DMS114 treated with DMSO at 0.1 percent for 48 hours (cell line): ENCODE measurements around the gene CD48.
A peak's percentile ranks its signal among the peaks of the same experiment; 100 is the strongest.
"Not testable (repeated sequence)": the region's sequence is repeated elsewhere in the genome, so short reads cannot be mapped to it uniquely, and the experiment has no call there.

Experiments used
- DNase-seq: peaks from one replicate; lab custom pipeline; 2025; ENCODE audit not compliant: unreplicated experiment; lab: John Stamatoyannopoulos, UW

Gene CD48

DNA sequence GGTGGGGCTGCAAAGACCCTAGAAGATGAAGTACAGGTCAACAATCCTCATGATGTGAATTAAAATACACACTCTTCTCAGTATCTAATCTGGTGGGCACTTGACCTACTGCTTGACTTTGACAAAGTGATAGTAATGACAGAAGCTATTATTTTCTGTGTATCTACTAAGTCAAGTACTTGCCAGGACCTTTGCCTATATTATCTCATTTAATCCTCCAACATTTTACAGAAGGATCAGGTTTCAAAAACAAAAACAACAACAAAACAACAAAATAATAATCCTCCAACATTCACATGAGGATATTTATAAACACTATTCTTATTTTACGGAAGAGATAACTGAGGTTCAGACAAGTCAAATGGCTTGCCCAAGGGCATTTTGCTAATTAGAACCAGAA lies 4.4 kb upstream of the CD48 start:
- no peak for DNase-seq

DNA sequence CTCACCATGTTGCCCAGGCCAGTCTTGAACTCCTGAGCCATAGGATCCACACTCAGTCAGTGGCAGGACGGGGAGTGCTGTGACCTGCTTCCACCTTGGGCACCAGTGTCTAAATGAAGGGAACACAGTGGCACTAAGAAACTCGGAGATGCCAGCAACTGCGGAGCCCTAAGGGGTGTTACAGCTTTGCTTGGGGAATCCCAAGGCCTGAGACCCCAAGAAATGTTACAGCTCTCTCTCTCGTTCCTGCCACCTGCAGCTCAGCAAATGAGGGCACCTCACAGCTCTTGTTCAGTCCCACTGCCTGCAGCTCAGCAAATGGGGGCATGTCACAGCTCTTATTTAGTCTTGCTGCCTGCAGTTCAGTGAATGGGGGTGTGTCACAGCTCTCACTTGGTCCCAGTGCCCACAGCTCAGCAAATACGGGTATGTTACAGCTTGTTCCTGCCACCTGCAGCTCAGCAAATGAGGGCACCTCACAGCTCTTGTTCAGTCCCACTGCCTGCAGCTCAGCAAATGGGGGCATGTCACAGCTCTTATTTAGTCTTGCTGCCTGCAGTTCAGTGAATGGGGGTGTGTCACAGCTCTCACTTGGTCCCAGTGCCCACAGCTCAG lies 2.5 kb upstream of the CD48 start:
- not testable (repeated sequence) for DNase-seq

DNA sequence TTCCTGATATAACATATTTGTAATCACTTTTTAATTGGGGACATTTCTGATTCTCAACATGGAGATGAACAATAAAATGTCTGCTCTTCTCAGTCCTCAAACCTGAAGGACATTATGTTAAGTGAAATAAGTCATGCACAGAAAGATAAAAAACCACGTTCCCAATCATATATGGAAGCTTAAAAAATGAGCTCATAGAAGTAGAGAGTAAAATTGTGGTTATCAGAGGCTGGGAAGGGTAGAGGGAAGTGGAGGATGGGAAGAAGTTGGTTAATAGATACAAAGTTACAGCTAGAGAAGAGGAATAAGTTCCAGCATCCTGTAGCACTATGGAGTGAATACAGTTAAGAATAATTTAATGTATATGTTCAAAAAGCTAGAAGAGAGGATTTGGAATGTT lies 1.5 kb upstream of the CD48 start:
- DNase-seq = no peak

DNA sequence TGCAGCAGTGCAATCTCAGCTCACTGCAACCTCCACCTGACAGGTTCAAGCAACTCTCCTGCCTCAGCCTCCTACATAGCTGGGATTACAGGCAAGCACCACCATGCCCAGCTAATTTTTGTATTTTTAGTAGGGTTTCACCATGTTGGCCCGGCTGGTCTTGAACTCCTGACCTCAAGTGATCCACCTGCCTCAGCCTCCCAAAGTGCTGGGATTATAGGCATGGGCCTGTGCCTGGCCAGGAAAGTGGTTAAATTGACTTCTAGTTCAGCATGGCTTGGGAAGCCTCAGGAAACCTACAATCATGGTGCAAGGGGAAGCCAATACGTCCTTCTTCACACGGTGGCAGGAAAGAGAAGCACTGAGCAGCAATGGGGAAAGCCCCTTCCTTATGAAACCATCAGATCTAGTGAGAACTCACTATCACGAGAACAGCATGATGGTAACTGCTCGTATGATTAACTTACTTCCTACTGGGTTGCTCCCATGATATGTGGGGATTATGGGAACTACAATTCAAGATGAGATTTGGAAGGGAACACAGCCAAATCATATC lies 981 bp upstream of the CD48 start:
- DNase-seq = not testable (repeated sequence)

DNA sequence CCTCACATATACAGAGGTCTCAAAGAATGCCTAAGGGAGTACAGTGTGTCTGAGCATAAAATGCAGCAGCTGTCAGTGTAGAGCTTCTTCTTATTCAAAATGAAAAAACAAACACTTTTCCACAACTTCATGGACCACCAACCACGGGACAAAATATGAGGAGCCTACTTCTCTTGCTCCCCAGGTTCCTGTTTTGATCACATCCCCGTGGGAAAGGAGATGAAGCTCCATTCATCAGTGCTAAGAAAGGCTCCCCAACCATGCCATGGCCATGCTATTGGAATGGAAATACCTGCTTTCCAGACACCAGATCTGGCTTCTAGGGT lies 383 bp downstream of the CD48 start:
- DNase-seq = no peak

DNA sequence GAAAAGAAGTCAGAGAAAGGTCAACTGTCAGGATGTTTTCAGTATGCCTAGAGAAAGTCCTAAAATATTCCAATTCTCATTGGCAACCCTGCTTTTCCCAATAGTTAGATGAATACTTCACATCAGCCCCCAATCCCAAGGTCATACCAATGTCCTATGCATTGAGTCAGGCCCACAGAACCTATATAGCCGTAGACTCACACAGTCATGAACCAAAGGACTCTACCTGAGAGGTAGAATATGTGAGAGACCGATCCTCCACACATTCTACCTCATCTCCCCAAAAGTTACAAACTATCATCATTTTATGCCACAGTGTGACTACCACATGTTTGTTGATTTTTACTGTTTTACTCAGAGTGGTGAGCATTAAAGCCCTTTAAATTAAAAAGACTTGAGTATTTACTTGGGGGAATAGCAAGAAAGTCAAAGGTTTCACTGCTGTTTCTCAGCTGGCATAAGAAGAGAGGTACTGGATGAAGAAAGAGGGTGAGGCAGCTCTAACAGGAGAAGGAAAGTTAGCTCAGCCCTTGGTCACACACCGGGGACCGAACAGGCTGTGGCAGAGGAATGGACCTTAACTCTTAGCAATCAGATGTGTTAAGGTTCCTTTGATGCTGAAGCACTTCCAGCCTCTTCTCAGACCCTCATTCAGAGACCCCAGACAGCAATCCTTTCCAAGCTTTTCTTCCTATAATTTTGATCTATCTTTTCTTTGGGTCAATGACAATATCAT lies 937 bp downstream of the CD48 start:
- no peak for DNase-seq

DNA sequence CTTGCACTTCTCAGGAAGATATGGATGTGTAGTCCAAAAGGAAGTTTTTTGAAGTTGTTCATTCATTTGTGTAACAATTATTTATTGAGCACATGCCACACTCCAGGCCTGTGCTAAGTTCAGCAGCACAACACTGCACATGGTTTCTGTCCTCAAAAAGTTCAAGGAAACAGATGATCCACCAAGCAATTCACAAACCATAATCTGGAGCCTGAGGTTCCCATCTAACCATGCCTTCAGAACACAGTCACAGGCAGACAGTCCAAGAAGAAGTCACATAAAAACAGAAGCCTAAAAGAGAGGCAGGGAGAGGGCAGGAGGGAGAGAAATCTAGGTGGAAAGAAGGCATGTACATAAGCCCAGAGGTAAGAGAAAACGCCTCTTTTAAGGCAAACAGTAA lies 1.9 kb downstream of the CD48 start:
- DNase-seq = no peak

DNA sequence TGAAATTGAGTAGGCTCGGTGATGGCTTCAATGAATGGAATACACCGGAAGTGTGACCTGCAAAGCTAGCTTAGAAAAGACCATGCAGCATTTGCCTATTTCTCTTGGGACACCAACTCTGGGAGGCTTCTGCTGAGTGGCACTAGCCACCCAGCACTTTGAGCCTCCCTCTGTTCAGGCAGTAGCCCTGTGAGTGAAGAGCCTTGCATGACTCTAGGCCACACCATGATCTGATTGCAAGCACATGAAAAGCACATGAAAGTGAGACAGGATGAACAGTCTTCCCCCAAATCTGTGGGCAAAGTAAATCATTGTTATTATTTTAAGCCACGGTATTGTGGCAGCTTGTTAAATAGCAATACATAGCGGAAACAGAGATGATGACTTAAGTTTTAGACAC lies 2.8 kb downstream of the CD48 start:
- DNase-seq = no peak

DNA sequence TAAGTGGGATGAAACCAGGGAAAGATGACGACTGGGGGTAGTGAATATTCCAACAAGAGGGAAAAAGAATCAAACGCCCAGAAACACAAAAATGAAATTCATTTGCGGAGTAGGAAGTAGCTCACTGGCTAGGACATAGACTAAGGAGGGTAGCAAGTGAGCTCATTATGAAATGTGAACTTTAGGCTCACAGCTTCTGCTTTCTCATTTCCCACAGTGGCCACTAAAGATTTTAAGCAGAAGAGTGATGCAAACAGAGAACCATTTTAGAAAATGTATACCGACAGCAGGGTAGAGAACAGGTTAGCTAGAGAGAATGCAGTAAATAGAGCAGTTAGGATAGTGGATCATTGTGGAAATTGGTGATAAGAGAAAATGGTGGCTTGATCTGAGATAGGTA lies 3.5 kb downstream of the CD48 start:
- no peak for DNase-seq

DNA sequence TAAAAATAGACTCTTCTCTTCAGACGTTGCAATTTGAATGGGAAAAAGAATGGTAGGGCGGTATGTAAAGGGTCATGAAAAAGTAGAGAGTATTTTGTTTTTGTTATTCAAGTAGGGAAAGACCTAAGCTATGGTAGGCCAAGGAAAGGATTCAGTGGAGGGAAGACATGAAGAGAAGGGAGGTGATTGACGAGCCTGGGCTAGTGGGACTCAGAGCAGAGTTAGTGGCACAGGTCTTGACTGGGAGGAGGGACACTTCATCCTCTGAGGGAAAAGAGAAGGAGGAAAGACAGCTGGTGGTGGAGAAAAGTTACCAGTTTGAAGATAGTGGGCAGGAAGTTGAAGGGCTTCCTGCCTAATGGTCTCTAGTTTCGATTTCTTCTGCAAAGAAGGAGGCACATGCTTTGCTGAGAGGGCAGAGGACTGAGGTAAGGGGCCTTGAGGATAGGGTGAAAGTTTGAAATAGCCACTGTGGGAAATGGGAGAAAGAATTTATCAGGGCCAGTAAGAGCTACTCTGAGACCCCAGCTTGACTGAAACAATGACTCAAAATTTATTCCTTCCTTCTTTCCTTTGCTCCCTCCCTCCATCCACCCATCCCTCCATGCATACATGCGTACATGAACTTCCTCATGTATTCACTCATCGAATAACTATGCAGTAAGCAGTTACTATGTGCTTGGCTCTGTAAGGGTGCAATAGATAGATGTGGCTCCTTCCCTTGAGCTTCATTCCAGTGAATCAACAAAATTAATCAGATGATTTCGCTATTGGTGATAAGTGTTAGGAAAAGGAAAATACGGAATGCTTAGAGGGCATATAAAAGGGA lies 4.2 kb downstream of the CD48 start:
- no peak for DNase-seq

DNA sequence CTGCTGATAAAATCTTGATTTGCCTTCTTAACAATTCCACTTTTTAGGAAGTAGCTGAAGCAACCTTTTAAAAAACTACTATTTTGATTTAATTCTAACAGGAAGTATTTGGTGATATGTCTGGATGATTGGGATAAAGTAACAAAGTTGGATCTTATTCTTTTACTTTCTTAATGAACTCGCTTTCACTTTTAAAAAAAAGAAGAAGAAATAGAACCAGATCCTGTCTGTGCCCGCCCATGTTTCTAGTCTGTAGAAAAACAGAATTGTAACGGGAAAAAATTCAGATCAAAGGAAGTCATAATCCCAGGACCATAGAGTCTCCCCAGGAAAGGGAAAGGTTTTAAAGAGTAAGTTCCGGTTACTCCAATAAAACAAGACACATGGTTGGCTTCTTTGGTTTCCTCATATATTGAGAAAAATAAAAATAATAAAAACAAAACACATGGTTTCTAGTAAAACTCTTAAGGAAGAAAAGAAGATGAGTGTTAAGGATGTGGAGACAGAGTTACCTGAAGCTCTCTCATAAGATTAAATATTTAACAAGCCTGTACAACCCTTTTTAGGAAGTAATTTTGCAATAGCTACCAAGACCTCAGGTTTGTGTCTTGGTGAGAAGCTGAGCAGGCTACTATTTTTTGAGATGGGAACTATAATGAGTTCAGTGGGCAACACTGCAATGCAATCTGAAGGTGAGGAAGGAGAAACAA lies 4.9 kb downstream of the CD48 start:
- DNase-seq = no peak

DNA sequence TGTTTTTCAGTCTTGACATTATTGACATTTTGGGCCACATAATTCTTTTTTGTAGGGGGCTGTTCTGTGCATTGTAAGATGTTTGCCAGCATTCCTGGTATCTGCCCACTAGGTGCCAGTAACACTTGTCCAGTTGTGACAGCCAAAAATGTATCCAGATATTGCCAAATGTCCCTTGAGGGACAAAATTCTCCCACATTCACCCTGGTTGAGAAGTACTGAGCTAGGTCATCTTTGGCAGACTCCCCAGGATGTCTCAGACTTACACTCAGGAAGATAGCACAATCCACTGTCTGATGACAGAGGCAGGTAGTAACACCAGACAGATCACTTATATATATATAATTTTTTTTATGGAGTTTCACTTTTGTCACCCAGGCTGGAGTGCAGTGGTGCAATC lies 5.9 kb downstream of the CD48 start:
- DNase-seq = no peak

DNA sequence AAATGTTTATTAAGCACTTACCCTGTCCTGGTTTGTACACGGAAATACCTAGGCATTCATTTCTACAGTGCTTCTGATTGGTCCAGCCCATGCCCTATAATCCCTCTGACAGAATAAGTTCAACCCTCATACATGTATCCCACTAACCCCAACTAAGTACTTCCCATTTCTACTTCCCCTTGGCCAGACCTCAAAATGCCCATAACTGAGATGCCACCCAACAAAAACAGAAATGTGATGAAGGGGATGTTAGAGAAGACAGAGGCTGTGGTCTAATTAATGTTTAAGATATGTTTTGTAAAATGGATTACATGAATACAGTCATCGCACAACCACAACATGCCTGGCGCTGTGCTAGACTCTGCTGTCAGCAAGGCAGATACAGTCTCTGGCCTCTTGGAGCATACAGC lies 6.4 kb downstream of the CD48 start:
- not testable (repeated sequence) for DNase-seq

DNA sequence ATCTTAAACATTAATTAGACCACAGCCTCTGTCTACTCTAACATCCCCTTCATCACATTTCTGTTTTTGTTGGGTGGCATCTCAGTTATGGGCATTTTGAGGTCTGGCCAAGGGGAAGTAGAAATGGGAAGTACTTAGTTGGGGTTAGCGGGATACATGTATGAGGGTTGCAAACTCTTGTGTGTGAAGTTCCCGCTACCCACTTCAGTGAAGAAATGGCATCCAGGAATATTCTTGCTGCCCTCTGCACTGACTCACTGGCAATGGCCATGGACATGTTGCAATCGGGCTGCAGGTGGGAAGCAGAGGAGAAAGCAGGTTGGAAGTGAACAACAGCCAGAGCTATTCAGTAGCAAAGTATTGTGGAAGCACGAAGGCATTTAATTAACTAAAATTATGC lies 7.4 kb downstream of the CD48 start:
- DNase-seq = no peak

DNA sequence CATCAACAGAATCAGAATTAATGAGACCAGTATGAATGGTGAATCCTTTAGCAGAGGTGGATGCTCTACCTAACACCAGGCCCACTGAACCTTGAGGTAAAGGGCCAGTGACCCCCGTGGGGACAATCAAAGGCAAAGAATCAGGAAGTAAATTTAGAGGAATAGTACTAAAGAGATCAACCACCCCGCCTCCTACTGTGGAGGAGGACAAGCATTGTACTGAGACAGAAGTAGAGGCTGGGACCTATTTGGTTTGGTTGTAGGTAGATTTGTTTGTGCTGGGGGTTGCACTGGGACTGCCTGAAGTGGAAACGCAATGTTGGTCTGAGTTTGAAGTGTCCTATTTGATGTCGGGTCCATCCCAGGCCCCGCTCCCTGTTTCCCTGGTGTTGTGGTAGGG lies 9.5 kb downstream of the CD48 start:
- DNase-seq = no peak

DNA sequence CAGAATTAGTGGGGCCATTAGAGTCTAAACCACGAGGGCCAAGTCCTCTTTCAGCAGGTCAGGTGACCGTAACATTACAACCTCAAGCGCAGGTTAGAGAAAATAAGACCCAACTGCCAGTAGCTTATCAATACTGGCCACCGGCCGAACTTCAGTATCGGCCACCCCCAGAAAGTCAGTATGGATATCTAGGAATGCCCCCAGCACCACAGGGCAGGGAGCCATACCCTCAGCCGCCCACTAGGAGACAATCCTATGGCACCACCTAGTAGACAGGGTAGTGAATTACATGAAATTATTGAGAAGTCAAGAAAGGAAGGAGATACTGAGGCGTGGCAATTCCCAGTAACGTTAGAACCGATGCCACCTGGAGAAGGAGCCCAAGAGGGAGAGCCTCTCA lies 19.2 kb downstream of the CD48 start:
- DNase-seq = peak; percentile 27

DNA sequence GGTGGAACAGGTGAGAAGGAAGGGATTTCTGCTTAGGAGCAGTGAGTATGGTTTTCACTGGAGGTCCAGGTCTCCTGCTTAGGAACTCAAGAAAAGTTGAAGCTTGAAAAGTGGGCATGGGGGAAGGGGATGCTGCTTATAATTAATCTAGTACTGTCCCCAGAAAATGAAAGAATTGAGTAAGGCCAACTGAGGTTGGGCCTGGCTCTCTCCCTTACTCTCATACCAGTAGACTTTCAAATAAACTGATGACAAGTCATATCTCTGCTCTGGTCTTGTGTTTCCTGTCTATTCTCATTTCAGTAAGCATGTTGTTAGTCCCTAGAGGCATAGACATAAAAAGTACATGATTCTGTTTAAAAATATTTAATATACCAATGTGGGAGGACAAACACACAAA lies 26.4 kb downstream of the CD48 start:
- DNase-seq = no peak

DNA sequence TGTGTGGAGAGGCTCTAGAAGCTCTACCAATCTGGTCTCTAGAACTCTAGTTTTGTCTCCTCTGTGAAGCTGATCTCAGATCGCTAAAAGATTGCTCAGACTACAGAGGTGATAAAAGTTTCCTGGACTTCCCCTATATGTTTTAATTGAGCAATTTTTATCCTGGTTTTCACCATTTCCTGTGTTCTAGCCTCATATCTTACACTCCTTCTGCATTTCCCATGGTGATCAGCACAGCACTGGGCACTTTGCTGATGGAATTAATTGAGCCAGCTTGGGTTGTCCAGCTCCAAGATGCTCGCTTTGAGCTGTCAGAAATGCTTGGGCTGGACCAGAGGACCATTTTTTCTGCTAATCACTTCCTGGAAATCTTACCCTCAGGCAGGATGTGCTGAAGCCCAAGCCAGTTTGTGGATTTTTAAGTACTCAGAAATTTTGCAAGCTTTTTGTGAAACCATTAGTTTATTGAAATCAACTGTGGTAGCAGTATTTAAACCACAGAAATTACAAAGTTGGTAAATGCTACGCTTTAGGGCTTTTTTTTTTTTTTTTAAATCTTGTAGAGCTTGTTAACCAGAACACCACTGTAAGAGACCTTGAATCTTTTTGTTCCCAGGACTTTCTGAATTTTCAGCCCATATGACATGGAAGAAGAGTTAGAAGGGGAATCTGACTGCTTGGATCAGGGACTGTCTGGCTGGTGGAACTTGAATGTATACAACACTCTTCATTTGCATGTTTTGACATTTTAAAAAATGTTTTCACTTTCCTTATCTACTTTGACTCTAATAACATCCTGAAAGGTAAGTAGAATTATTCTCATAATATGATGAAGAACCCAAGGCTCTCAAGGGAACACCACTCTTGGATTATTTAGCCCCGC lies 28.4 kb downstream of the CD48 start:
- DNase-seq = no peak

DNA sequence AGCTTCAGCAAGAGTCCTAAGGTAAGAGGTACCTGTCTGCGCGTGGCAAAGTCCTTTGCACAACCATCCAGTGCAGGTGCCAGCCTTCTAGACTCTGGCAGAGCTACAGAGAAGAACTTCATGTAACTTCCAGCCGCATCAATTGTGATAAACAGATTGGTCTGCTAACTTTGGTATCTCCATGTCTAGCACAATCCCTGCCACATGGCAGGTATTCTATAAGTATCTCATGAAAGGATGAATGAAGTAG lies 29.8 kb downstream of the CD48 start:
- no peak for DNase-seq

DNA sequence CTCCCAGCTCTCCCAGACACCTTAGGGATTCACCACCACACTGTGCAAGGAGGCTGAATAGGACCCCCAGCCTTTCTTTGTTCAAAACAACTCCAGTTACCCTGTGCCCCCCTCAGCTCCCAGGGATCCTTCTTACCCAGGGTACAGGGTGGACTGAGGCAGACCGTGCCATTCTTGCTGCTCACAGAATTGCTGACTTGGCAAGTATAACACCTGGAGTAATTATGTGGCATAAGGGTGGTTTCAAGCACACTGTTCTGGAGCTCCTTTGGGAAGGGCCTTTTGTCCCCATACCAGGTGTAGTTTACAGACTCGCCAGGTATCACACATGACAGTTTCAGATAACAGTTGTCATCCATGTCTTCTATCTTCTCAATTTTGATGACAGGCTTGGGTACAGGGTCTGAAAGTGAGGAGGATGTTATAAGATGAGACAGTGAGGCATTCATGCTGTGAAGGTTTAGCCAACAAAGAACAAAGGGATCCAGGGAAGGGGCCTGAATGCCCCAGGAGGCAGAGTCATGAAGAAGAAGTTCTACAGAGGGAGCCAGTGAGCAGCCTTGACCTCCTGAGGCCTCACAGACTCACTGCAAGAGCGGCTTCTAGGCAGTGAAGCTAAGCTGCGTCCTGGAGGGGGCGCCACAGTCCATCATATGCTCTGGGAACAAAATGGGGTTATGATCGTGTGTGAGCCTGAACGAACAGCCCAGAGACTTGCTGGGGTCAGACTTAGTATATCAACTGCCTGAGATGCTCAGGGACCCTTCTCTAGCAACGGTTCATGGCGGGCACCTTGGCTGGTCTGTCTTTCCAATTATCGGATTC lies 30.3 kb downstream of the CD48 start:
- DNase-seq = peak; percentile 18
